Measurements from ENCODE around the gene MAN1A2.

Gene MAN1A2

DNA sequence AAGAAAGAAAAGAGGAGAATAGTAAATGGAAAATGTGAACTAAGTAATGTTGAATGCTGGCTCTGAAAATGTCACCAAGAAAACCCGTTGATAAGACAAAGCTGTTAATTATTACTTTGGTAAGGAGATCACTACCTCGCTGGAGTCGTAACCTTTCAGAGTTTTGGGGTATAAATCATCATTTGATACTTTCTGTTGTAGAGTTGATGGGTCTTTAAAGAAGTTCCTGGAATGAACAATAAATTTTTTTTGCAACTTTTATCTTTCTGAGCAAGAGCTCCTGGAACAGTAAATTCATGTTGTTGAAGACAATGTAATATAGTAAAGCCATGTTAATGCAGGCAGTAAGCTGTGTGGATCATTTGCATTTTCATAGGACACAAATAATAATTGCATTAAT is 46.2 kb downstream of the MAN1A2 start:
- ChIA-PET POLR2A (no interaction called here), CTCF (no interaction called here)
- no peaks in the 10 kb centered on the region for H3K4me1 ChIP-seq (ENCODE audit: control insufficient read depth, insufficient read depth, low read length)

GRCh38 chr1:117414943-117415342 is 47.7 kb downstream of the MAN1A2 start:
- CTCF ChIA-PET, result no interaction called here
- H3K9me3 ChIP-seq (ENCODE audit: control insufficient read depth, insufficient read depth, low read depth, low read length), result no peaks in the 10 kb centered on the region
- H3K4me3 ChIP-seq (ENCODE audit: low read depth, low read length), result no peak overlapping the region
- POLR2A ChIA-PET, result no interaction called here
- H3K36me3 ChIP-seq (ENCODE audit: control insufficient read depth in 2 of 2, insufficient read depth in 1 of 2, low read length in 2 of 2), result peaks cover 0 to 9% of the 10 kb centered on the region in 2 experiments; a peak in 1 of 3 replicates
- H3K27ac ChIP-seq (ENCODE audit: extremely low read depth, low read depth, low read length), result no peak overlapping the region
- no peaks in the 10 kb centered on the region for H3K4me1 ChIP-seq (ENCODE audit: control insufficient read depth, insufficient read depth, low read length)
- no peak for TF ChIP-seq ZNF157 (tag by site-specific recombination; IDR thresholded peaks at IDR 0.05)
- no peak for TF ChIP-seq SETDB1 (IDR thresholded peaks at IDR 0.05; ENCODE audit: insufficient read length, low read length)
- TF ChIP-seq KLF1 (tag by site-specific recombination; IDR thresholded peaks at IDR 0.05), result no peak
- TF ChIP-seq ZNF561 (tag by site-specific recombination; IDR thresholded peaks at IDR 0.05; ENCODE audit: borderline replicate concordance), result no peak
- no peak for TF ChIP-seq ZNF558 (tag by site-specific recombination; IDR thresholded peaks at IDR 0.05)
- TF ChIP-seq, protein P1, sequence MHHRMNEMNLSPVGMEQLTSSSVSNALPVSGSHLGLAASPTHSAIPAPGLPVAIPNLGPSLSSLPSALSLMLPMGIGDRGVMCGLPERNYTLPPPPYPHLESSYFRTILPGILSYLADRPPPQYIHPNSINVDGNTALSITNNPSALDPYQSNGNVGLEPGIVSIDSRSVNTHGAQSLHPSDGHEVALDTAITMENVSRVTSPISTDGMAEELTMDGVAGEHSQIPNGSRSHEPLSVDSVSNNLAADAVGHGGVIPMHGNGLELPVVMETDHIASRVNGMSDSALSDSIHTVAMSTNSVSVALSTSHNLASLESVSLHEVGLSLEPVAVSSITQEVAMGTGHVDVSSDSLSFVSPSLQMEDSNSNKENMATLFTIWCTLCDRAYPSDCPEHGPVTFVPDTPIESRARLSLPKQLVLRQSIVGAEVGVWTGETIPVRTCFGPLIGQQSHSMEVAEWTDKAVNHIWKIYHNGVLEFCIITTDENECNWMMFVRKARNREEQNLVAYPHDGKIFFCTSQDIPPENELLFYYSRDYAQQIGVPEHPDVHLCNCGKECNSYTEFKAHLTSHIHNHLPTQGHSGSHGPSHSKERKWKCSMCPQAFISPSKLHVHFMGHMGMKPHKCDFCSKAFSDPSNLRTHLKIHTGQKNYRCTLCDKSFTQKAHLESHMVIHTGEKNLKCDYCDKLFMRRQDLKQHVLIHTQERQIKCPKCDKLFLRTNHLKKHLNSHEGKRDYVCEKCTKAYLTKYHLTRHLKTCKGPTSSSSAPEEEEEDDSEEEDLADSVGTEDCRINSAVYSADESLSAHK (tag by site-specific recombination; IDR thresholded peaks at IDR 0.05), result no peak
- no peak for TF ChIP-seq ZSCAN23 (tag by site-specific recombination; IDR thresholded peaks at IDR 0.05)
- TF ChIP-seq ZNF514 (tag by site-specific recombination; IDR thresholded peaks at IDR 0.05), result no peak
- no peak for TF ChIP-seq ZNF37A (tag by site-specific recombination; IDR thresholded peaks at IDR 0.05)
- no peak for TF ChIP-seq PATZ1 (tag by site-specific recombination; IDR thresholded peaks at IDR 0.05)
- no peak for TF ChIP-seq ZNF140 (tag by site-specific recombination; IDR thresholded peaks at IDR 0.05)
- TF ChIP-seq SP3 (tag by site-specific recombination; IDR thresholded peaks at IDR 0.05), result no peak

More for the DNA sequence above, 46.2 kb downstream of the MAN1A2 start:
- Histone ChIP-seq H3K27ac (ENCODE audit: extremely low read depth, low read depth, low read length) (no peak overlapping the region), H3K9me3 (ENCODE audit: control insufficient read depth, insufficient read depth, low read depth, low read length) (no peaks in the 10 kb centered on the region), H3K36me3 (ENCODE audit: control insufficient read depth in 2 of 2, insufficient read depth in 1 of 2, low read length in 2 of 2) (peaks cover 0 to 9% of the 10 kb centered on the region in 2 experiments; a peak in 1 of 3 replicates), H3K4me3 (ENCODE audit: low read depth, low read length) (no peak overlapping the region)
- TF ChIP-seq ZBTB10 (tag by site-specific recombination; IDR thresholded peaks at IDR 0.05) (no peak), ZNF692 (tag by site-specific recombination; IDR thresholded peaks at IDR 0.05) (no peak), ZSCAN16 (tag by site-specific recombination; IDR thresholded peaks at IDR 0.05) (no peak), ZNF654 (tag by site-specific recombination; IDR thresholded peaks at IDR 0.05; ENCODE audit: low read depth) (no peak), ZNF24 (tag by site-specific recombination; IDR thresholded peaks at IDR 0.05) (no peak), ZNF624 (tag by site-specific recombination; IDR thresholded peaks at IDR 0.05) (no peak), PATZ1 (tag by site-specific recombination; IDR thresholded peaks at IDR 0.05) (no peak)
